ENCODE measurements around the gene MACROD2. TPM values are rescaled to one million over a fixed set of nuclear protein-coding genes. Genes with fewer than 3 reads are reported as not detected.

MACROD2 gene
- total RNA-seq, 1 experiment from 2014 or later: 3.7 TPM

- TF ChIP-seq ZBTB33 (IDR thresholded peaks at IDR 0.05; ENCODE audit: extremely low read depth, insufficient replicate concordance, low read length) (no peak), CEBPB (IDR thresholded peaks at IDR 0.05; ENCODE audit: low read depth) (no peak), ZNF274 (IDR thresholded peaks at IDR 0.05; ENCODE audit: low read depth, low read length) (no peak), POLR2A (IDR thresholded peaks at IDR 0.05; ENCODE audit: borderline replicate concordance, extremely low read depth, insufficient read depth, insufficient read length) (no peak), POLR2AphosphoS5 (IDR thresholded peaks at IDR 0.05; ENCODE audit: low read depth, low read length) (no peak), YY1 (IDR thresholded peaks at IDR 0.05; ENCODE audit: extremely low read depth, insufficient replicate concordance, low read depth, low read length) (no peak), SRF (IDR thresholded peaks at IDR 0.05; ENCODE audit: low read depth) (no peak)
These were observed 964.5 kb downstream of the MACROD2 start (continued) for GRCh38 chr20:14959506-14960475.

- Histone ChIP-seq H3K4me1 (ENCODE audit: control insufficient read depth in 1 of 2, insufficient read depth in 2 of 2, low read length in 2 of 2) (peaks cover 0 to 17% of the 10 kb centered on the region in 2 experiments; a peak in 2 of 4 replicates), H3K79me2 (ENCODE audit: insufficient read depth, low read length) (no peaks in the 10 kb centered on the region), H3K27me3 (ENCODE audit: insufficient read depth, low read length) (no peaks in the 10 kb centered on the region), H3K4me2 (ENCODE audit: low read length) (no peak overlapping the region), H4K20me1 (ENCODE audit: insufficient read depth) (no peaks in the 10 kb centered on the region), H3K36me3 (ENCODE audit: control insufficient read depth in 1 of 2, insufficient read depth in 2 of 2, low read length in 2 of 2) (no peaks in the 10 kb centered on the region), H3K27ac (ENCODE audit: low read depth, low read length) (no peak overlapping the region), H3K4me3 (replicated peaks in 1 of 2; ENCODE audit: low read depth in 1 of 2, low read length in 2 of 2) (no peak overlapping the region), H3K9me2 (ENCODE audit: insufficient read depth) (no peaks in the 10 kb centered on the region), H2AFZ (ENCODE audit: low read depth, low read length, poor library complexity, severe bottlenecking) (no peak overlapping the region), H3K9ac (ENCODE audit: low read length) (no peak overlapping the region), H3K9me3 (ENCODE audit: control insufficient read depth in 1 of 2, insufficient read depth in 1 of 2, low read depth in 1 of 2, low read length in 2 of 2) (no peaks in the 10 kb centered on the region)
- RAD21 ChIA-PET (ENCODE audit: low non-redundant PET in 1 of 2, low total read pairs in 2 of 2, uncharacterized antibody in 2 of 2, unreplicated experiment in 2 of 2): no interaction called here
- ATAC-seq: no peak
- CTCF ChIA-PET: no interaction called here
- POLR2A ChIA-PET: no interaction called here
- intact Hi-C loops (cut with micrococcal nuclease): no loop called here
- TF ChIP-seq YY1 (IDR thresholded peaks at IDR 0.05; ENCODE audit: extremely low read depth, insufficient replicate concordance, low read depth, low read length): no peak
- TF ChIP-seq FOSL1 (IDR thresholded peaks at IDR 0.05; ENCODE audit: low read depth): no peak
- TF ChIP-seq MAX (IDR thresholded peaks at IDR 0.05): no peak
- TF ChIP-seq JUND (IDR thresholded peaks at IDR 0.05): no peak
- TF ChIP-seq CEBPB (IDR thresholded peaks at IDR 0.05; ENCODE audit: low read depth): no peak
- no peak for TF ChIP-seq TCF7L2 (IDR thresholded peaks at IDR 0.05; ENCODE audit: borderline replicate concordance, extremely low read depth, insufficient read depth, insufficient read length)
- TF ChIP-seq SP1 (IDR thresholded peaks at IDR 0.05; ENCODE audit: low read depth): no peak
- no peak for TF ChIP-seq POLR2AphosphoS5 (IDR thresholded peaks at IDR 0.05; ENCODE audit: low read depth, low read length)
- TF ChIP-seq EGR1 (IDR thresholded peaks at IDR 0.05; ENCODE audit: low read depth): no peak
- no peak for TF ChIP-seq ELF1 (IDR thresholded peaks at IDR 0.05; ENCODE audit: borderline replicate concordance, low read depth)
- no peak for TF ChIP-seq ZBTB33 (IDR thresholded peaks at IDR 0.05; ENCODE audit: extremely low read depth, insufficient replicate concordance, low read length)
- no peak for TF ChIP-seq SIN3A (IDR thresholded peaks at IDR 0.05; ENCODE audit: low read depth)
- BruUV-seq (replicated peaks): no TSS peak
- DNase-seq (ENCODE audit: low read depth, low spot score): no peak
These were observed 965.5 kb downstream of the MACROD2 start for GRCh38 chr20:14960831-14961230.

Data from HCT116 (cell line).